Adrenal gland (tissue), 12 donors: ENCODE data around the gene OPCML. TPM values are rescaled to one million over a fixed set of nuclear protein-coding genes. Genes with fewer than 3 reads are reported as not detected.
A peak's percentile ranks its signal among the peaks of the same experiment; 100 is the strongest.

Experiments
- DNase-seq, 7 donors: peaks; one replicate each; pipeline ENCODE4 v3.0.0-alpha.2; 2019 to 2020
- H3K27ac ChIP-seq, 5 donors: fragments of 200-600 bp; sonication (generic) in 4 of 5; 1 replicate in 3 of 5; 2 replicates in 2 of 5; pipeline versions ENCODE4 v1.5.1 to v1.8.0; 2016 to 2020; ENCODE audit warnings: mild to moderate bottlenecking in 1 of 5
- H3K27me3 ChIP-seq: fragments of 200-600 bp; 2 replicates; pipeline ENCODE4 v1.8.0; 2021
- H3K36me3 ChIP-seq, 2 donors: fragments of 200-600 bp; replicated peaks in 1 of 2; 1 replicate in 1 of 2; 2 replicates in 1 of 2; pipeline versions ENCODE4 v1.5.1 to v1.8.0; 2018 to 2022
- H3K4me1 ChIP-seq, 2 donors: fragments of 200-600 bp; replicated peaks in 1 of 2; 1 replicate in 1 of 2; 2 replicates in 1 of 2; pipeline versions ENCODE4 v1.5.1 to v1.8.0; 2018 to 2021
- H3K4me3 ChIP-seq, 4 donors: fragments of 200-600 bp; sonication (generic) in 3 of 4; one replicate each; pipeline ENCODE4 v1.5.1; 2016 to 2018
- H3K9me3 ChIP-seq, 3 donors: fragments of 200-600 bp; sonication (generic) in 1 of 3; replicated peaks in 1 of 3; 1 replicate in 2 of 3; 2 replicates in 1 of 3; pipeline versions ENCODE4 v1.5.1 to v1.8.0; 2016 to 2021
- POLR2A ChIP-seq, 2 donors: fragments of 450-650 bp; IDR thresholded peaks; one replicate each; pipeline ENCODE4 v1.6.1; 2017; ENCODE audit warnings: antibody characterized with exemption in 2 of 2, mild to moderate bottlenecking in 2 of 2, moderate library complexity in 1 of 2
- WGBS, 4 donors: extraction: QIAGEN DNeasy Blood & Tissue Kit in 2 of 4; methylation state at CpG; one replicate each; pipeline versions ENCODE4 v1.1.5 to v1.1.7; 2013 to 2017; 5-methylcytosine and 5-hydroxymethylcytosine counted together
- intact Hi-C, 2 donors: fragments of 100-400 bp; cut with DNase I; formaldehyde crosslinking; loops; one replicate each; pipeline versions ENCODE4 v1.14.1 to v1.15.0; 2022 to 2023
- polyA plus RNA-seq, 3 donors: library from polyadenylated mRNA; stranded (reverse); fragments of 200-250 nt in 2 of 3; fragments of 350-450 nt in 1 of 3; fragmentation: Illumina TruSeq in 1 of 3; extraction: RNeasy Lipid Tissue Mini Kit (QIAGEN cat#74804) in 1 of 3; gene quantifications; one replicate each; pipeline ENCODE4 v1.2.3, GENCODE V29; 2013 to 2014
- total RNA-seq, 9 donors: library from RNA; depleted of rRNA in 4 of 9; stranded (reverse); fragments of >200 nt in 4 of 9; fragments of 120-200 nt in 1 of 9; fragmentation: NEBNext Ultra II Directional in 1 of 9; extraction: Animal tissue kit (Norgen Biotek cat#: 25700) in 1 of 9; gene quantifications; one replicate each; pipeline versions ENCODE4 v1.1.0 to v1.2.4, GENCODE V29; 2013 to 2023
- TF ChIP-seq, protein P1 (sequence below), 6 experiments: fragments of 450-650 bp in 4 of 6; fragments of 200-600 bp in 2 of 6; sonication (generic) in 1 of 6; IDR thresholded peaks; 1 replicate in 5 of 6; 2 replicates in 1 of 6; pipeline versions ENCODE4 v1.5.1 to v1.8.0; 2016 to 2021; ENCODE audit warnings: antibody characterized with exemption in 6 of 6, mild to moderate bottlenecking in 2 of 6, moderate library complexity in 1 of 6
- donor health status: healthy with polysubstance abuse.
- donor health status: Bipolar disorder and iron deficiency.
- donor health status: DM: yes; HTN: yes; CAD: no.
- donor health status: DM: no; HTN: no; CAD: no.
- donor health status: DM: no; HTN: no; CAD: no.
- donor health status: DM: yes; HTN: yes; CAD: no.

The OPCML gene
- total and polyA plus RNA-seq, 12 donors, result 0.10 to 5.5 (median 0.72) TPM; not detected in 5

GRCh38 chr11:133408936-133409335, 123.4 kb downstream of the OPCML start:
- H3K4me3 ChIP-seq, result no peak overlapping the region
- H3K36me3 ChIP-seq, result no peaks in the 10 kb centered on the region
- H3K9me3 ChIP-seq, result no peaks in the 10 kb centered on the region
- no peaks in the 10 kb centered on the region for H3K4me1 ChIP-seq
- DNase-seq, result no peak
- no peaks in the 10 kb centered on the region for H3K27me3 ChIP-seq
- TF ChIP-seq, protein P1, sequence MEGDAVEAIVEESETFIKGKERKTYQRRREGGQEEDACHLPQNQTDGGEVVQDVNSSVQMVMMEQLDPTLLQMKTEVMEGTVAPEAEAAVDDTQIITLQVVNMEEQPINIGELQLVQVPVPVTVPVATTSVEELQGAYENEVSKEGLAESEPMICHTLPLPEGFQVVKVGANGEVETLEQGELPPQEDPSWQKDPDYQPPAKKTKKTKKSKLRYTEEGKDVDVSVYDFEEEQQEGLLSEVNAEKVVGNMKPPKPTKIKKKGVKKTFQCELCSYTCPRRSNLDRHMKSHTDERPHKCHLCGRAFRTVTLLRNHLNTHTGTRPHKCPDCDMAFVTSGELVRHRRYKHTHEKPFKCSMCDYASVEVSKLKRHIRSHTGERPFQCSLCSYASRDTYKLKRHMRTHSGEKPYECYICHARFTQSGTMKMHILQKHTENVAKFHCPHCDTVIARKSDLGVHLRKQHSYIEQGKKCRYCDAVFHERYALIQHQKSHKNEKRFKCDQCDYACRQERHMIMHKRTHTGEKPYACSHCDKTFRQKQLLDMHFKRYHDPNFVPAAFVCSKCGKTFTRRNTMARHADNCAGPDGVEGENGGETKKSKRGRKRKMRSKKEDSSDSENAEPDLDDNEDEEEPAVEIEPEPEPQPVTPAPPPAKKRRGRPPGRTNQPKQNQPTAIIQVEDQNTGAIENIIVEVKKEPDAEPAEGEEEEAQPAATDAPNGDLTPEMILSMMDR (IDR thresholded peaks at IDR 0.05), result no peak
- TF ChIP-seq POLR2A (IDR thresholded peaks at IDR 0.05), result no peak
- intact Hi-C loops, result no loop called here
- 73 to 87% (median 82%) methylated on average over 9 of the region's 9 CpGs for WGBS, 4 donors
- no peak overlapping the region for H3K27ac ChIP-seq

- 77 to 92% (median 84%) methylated on average over 3 of the region's 3 CpGs for WGBS, 4 donors
- no peaks in the 10 kb centered on the region for H3K36me3 ChIP-seq
- H3K9me3 ChIP-seq, result no peaks in the 10 kb centered on the region
- H3K4me3 ChIP-seq, result no peak overlapping the region
- no peak for DNase-seq
- H3K4me1 ChIP-seq, result no peaks in the 10 kb centered on the region
- no peaks in the 10 kb centered on the region for H3K27me3 ChIP-seq
- intact Hi-C loops, result no loop called here
- TF ChIP-seq POLR2A (IDR thresholded peaks at IDR 0.05), result no peak
- TF ChIP-seq, protein P1 (IDR thresholded peaks at IDR 0.05), result no peak
- H3K27ac ChIP-seq, result no peak overlapping the region
Observed at GRCh38 chr11:133408402-133408801, 123.9 kb downstream of the OPCML start.

DNA sequence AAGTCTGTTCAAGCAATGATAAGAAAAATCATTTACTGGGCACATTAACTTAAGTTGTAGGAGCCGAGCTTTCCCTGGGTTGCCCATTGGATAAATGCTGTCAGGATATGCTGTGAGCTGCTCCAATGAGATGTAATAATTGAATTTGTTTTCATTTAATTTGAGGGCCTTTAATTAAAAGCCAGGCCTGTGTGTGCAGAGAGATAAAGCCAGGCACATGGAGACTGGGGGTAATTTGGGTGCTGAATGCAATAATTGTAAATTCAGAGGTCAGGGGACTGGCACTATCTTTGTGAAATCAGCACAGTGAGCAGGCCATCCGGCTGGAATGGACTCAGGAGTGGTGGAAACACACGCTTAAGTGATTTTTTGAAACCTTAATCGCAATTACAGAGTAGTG, 125.8 kb downstream of the OPCML start:
- WGBS, 4 donors, result 48 to 72% (median 58%) methylated on average over 4 of the region's 4 CpGs

DNA sequence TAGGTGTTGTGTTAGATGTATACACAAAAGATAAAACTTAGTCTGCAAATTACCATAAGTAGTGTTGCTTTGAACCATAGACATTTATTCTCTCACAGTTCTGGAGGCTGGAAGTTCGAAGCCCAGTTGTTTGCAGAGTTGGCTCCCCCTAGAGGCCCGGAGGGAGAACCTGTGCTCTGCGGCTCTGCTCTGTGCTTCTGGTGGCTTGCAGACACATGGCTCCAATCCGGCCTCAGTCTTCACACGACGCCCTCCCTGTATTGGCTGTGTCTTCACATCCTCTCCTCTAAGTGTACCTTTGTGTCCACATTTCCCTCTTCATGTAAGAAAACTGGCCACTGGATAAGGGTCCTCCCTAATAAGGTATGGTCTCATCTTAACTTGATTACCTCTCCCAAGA, 128.4 kb downstream of the OPCML start:
- H3K4me3 ChIP-seq, result no peak overlapping the region
- H3K36me3 ChIP-seq, result no peaks in the 10 kb centered on the region
- H3K27ac ChIP-seq, result no peak overlapping the region
- no peaks in the 10 kb centered on the region for H3K27me3 ChIP-seq
- 76 to 82% (median 80%) methylated on average over 6 of the region's 6 CpGs for WGBS, 4 donors
- intact Hi-C loops, result no loop called here
- no peaks in the 10 kb centered on the region for H3K4me1 ChIP-seq
- TF ChIP-seq POLR2A (IDR thresholded peaks at IDR 0.05), result no peak
- TF ChIP-seq, protein P1 (IDR thresholded peaks at IDR 0.05), result peak in 2 of 6 experiments; percentile 7 to 13
- H3K9me3 ChIP-seq, result no peaks in the 10 kb centered on the region
- DNase-seq, result peak in 2 of 7 donors; percentile 15 to 19

More for the DNA sequence above, 125.8 kb downstream of the OPCML start:
- intact Hi-C loops, result no loop called here
- Histone ChIP-seq H3K4me3 (no peak overlapping the region), H3K9me3 (no peaks in the 10 kb centered on the region), H3K36me3 (no peaks in the 10 kb centered on the region), H3K27me3 (no peaks in the 10 kb centered on the region), H3K27ac (no peak overlapping the region), H3K4me1 (no peaks in the 10 kb centered on the region)
- TF ChIP-seq, protein P1 (IDR thresholded peaks at IDR 0.05), result no peak
- no peak for TF ChIP-seq POLR2A (IDR thresholded peaks at IDR 0.05)
- no peak for DNase-seq
